Neutrophil (primary cell): ENCODE results near the gene IL32.

Source experiments
- H3K27ac ChIP-seq: fragments of 200-600 bp; sonication (generic); 2 replicates; pipeline ENCODE4 v1.5.1; 2016; ENCODE audit warnings: mild to moderate bottlenecking, moderate library complexity
- H3K27me3 ChIP-seq: fragments of 200-600 bp; sonication (generic); 2 replicates; pipeline ENCODE4 v1.6.0; 2016; ENCODE audit warnings: mild to moderate bottlenecking
- H3K36me3 ChIP-seq: fragments of 200-600 bp; sonication (generic); 2 replicates; pipeline ENCODE4 v1.5.1; 2017
- H3K4me1 ChIP-seq, 2 experiments: fragments of 200-600 bp in 1 of 2; sonication (generic) in 1 of 2; 1 replicate in 1 of 2; 2 replicates in 1 of 2; pipeline versions ENCODE4 v1.5.1 to v1.6.1; 2013 to 2016; ENCODE audit warnings: low read depth in 1 of 2, low read length in 1 of 2, mild to moderate bottlenecking in 1 of 2, moderate library complexity in 1 of 2; ENCODE audit not compliant: control insufficient read depth in 1 of 2, insufficient read depth in 1 of 2
- H3K4me3 ChIP-seq, 2 experiments: fragments of 200-600 bp in 1 of 2; sonication (generic) in 1 of 2; 1 replicate in 1 of 2; 2 replicates in 1 of 2; pipeline ENCODE4 v1.5.1; 2013 to 2016; ENCODE audit warnings: low read depth in 1 of 2, low read length in 1 of 2, mild to moderate bottlenecking in 1 of 2, moderate library complexity in 1 of 2
- H3K9me3 ChIP-seq: fragments of 200-600 bp; sonication (generic); 2 replicates; pipeline ENCODE4 v1.5.1; 2016
- TF ChIP-seq, protein P1 (sequence below): fragments of 200-600 bp; sonication (generic); IDR thresholded peaks from 2 replicates; pipeline ENCODE4 v1.5.1; 2016; ENCODE audit warnings: antibody characterized with exemption

The IL32 gene

GRCh38 chr16:3020247-3020603 lies 45.2 kb upstream of the IL32 start, which contains the start of gene TNFRSF12A:
TSS of gene TNFRSF12A (plus strand) at chr16:3020368. CDS start at chr16:3020398, 30 bp downstream.
- TF ChIP-seq, protein P1, sequence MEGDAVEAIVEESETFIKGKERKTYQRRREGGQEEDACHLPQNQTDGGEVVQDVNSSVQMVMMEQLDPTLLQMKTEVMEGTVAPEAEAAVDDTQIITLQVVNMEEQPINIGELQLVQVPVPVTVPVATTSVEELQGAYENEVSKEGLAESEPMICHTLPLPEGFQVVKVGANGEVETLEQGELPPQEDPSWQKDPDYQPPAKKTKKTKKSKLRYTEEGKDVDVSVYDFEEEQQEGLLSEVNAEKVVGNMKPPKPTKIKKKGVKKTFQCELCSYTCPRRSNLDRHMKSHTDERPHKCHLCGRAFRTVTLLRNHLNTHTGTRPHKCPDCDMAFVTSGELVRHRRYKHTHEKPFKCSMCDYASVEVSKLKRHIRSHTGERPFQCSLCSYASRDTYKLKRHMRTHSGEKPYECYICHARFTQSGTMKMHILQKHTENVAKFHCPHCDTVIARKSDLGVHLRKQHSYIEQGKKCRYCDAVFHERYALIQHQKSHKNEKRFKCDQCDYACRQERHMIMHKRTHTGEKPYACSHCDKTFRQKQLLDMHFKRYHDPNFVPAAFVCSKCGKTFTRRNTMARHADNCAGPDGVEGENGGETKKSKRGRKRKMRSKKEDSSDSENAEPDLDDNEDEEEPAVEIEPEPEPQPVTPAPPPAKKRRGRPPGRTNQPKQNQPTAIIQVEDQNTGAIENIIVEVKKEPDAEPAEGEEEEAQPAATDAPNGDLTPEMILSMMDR, result peak; percentile 77
- Histone ChIP-seq H3K27ac (peak within 1 kb of the TSS; percentile 90), H3K36me3 (peaks cover 14% of the 10 kb centered on the region), H3K4me3 (peak within 1 kb of the TSS; percentile 83 to 95), H3K4me1 (peaks cover 52 to 66% of the 10 kb centered on the region in 2 experiments), H3K9me3 (no peaks in the 10 kb centered on the region), H3K27me3 (peaks cover 22% of the 10 kb centered on the region)

- Histone ChIP-seq H3K27ac (peak overlapping the region; percentile 90), H3K9me3 (no peaks in the 10 kb centered on the region), H3K27me3 (peaks cover 22% of the 10 kb centered on the region), H3K4me1 (peaks cover 52 to 66% of the 10 kb centered on the region in 2 experiments), H3K36me3 (peaks cover 14% of the 10 kb centered on the region), H3K4me3 (peak overlapping the region; percentile 83 to 95)
- TF ChIP-seq, protein P1, result no peak
Measured at GRCh38 chr16:3020604-3021448, 44.6 kb upstream of the IL32 start.

DNA sequence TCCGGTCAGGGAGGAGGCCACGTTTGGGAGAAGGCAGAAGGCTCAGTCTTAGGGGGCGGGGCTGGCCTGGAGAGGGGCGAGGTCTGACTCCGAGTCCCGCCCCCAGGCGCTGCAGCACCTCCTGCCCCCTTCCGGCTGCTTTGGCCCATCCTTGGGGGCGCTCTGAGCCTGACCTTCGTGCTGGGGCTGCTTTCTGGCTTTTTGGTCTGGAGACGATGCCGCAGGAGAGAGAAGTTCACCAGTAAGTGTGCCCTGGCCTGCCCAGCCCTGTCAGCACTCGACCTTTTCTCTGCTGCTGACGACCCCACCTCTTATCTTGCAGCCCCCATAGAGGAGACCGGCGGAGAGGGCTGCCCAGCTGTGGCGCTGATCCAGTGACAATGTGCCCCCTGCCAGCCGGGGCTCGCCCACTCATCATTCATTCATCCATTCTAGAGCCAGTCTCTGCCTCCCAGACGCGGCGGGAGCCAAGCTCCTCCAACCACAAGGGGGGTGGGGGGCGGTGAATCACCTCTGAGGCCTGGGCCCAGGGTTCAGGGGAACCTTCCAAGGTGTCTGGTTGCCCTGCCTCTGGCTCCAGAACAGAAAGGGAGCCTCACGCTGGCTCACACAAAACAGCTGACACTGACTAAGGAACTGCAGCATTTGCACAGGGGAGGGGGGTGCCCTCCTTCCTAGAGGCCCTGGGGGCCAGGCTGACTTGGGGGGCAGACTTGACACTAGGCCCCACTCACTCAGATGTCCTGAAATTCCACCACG lies 43.8 kb upstream of the IL32 start:
- H3K4me1 ChIP-seq, result peaks cover 52 to 66% of the 10 kb centered on the region in 2 experiments
- peaks cover 14% of the 10 kb centered on the region for H3K36me3 ChIP-seq
- TF ChIP-seq, protein P1, result peak; percentile 46
- H3K4me3 ChIP-seq, result peak overlapping the region; percentile 83 to 95
- H3K27me3 ChIP-seq, result peaks cover 22% of the 10 kb centered on the region
- H3K9me3 ChIP-seq, result no peaks in the 10 kb centered on the region
- H3K27ac ChIP-seq, result peak overlapping the region; percentile 90

DNA sequence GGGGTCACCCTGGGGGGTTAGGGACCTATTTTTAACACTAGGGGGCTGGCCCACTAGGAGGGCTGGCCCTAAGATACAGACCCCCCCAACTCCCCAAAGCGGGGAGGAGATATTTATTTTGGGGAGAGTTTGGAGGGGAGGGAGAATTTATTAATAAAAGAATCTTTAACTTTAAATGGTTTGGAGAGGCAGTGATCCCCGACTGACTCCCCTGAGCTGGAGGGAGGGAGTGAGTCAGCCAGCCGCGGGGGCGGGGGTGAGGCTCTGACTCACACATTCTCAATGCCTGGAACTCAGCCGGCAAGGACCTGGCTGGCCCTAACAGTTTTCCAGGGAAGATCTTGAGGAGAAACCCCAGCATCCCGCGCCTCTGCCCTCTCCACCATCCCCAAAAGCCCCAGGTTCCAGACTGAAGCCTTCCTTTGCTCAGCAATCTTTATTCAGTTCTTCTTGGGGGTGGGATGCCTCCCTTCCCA lies 43.2 kb upstream of the IL32 start:
- Histone ChIP-seq H3K9me3 (no peaks in the 10 kb centered on the region), H3K36me3 (peaks cover 14% of the 10 kb centered on the region), H3K27ac (peak overlapping the region; percentile 90), H3K27me3 (peaks cover 22% of the 10 kb centered on the region), H3K4me3 (peak overlapping the region; percentile 83 to 95), H3K4me1 (peaks cover 52 to 69% of the 10 kb centered on the region in 2 experiments)
- TF ChIP-seq, protein P1, result no peak

GRCh38 chr16:3022684-3023414 lies 42.6 kb upstream of the IL32 start:
- H3K4me1 ChIP-seq, result peaks cover 55 to 70% of the 10 kb centered on the region in 2 experiments
- peak overlapping the region in 1 of 2 experiments; percentile 95 for H3K4me3 ChIP-seq
- H3K27ac ChIP-seq, result peak overlapping the region; percentile 90
- TF ChIP-seq, protein P1, result no peak
- H3K27me3 ChIP-seq, result peaks cover 16% of the 10 kb centered on the region
- H3K9me3 ChIP-seq, result no peaks in the 10 kb centered on the region
- peaks cover 14% of the 10 kb centered on the region for H3K36me3 ChIP-seq
